Astrocyte (in vitro differentiated cells and primary cell): Measurements from ENCODE around the gene MAST1.

Experiments used
- CTCF ChIP-seq: IDR thresholded peaks from 2 replicates; pipeline ENCODE4 v1.5.1; 2011; ENCODE audit warnings: low read depth, mild to moderate bottlenecking, inconsistent platforms, low read length, moderate library complexity; ENCODE audit not compliant: insufficient read depth
- EZH2 ChIP-seq: IDR thresholded peaks from 2 replicates; pipeline ENCODE4 v1.6.1; 2012; ENCODE audit warnings: mild to moderate bottlenecking, low read length, inconsistent platforms; ENCODE audit not compliant: insufficient read depth

DNA sequence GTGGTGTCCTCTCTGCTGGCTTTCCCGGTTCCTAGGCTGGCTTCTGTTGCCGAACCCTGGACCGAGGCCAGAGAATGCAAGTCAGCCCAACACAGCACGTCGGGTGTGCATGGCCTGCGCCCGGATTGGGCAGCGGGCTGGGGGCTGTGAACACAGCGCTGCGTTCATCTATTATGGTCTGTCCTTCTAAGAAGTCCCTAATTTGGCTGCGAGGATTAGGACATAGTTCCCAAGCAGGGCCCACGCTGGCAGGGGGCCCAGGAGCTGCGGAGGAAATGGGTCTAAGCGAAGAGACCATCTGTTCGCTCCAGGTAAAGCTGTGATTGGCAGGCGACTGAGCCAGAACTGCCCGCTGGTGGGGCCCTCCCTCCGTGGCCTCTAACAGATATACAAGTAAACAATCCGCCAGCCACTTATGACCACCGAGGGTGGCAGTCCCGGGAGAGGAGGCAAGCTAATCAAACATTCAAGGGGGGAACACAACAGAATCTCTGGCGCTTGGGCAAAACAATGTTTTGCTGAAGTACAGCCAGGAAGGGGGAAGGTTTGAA lies 74.8 kb downstream of the MAST1 start:
- TF ChIP-seq CTCF (no peak), EZH2 (no peak)
